Thymus (tissue), 11 donors: Measurements from ENCODE around the gene PPEF2. TPM values are rescaled to one million over a fixed set of nuclear protein-coding genes. Genes with fewer than 3 reads are reported as not detected.

ENCODE experiments used
- DNase-seq, 9 donors: peaks; one replicate each; pipeline ENCODE4 v3.0.0-alpha.2; 2013; ENCODE audit warnings: low spot score in 9 of 9, low read depth in 6 of 9, missing footprints in 1 of 9
- H3K27ac ChIP-seq, 2 donors: one replicate each; pipeline ENCODE4 v1.5.1; 2013; ENCODE audit warnings: control low read depth in 1 of 2, low read depth in 1 of 2, low read length in 1 of 2, mild to moderate bottlenecking in 1 of 2, moderate library complexity in 1 of 2
- H3K27me3 ChIP-seq, 2 donors: one replicate each; pipeline ENCODE4 v1.5.1; 2013; ENCODE audit warnings: low read length in 1 of 2; ENCODE audit not compliant: control insufficient read depth in 2 of 2, insufficient read depth in 1 of 2
- H3K36me3 ChIP-seq, 2 donors: one replicate each; pipeline ENCODE4 v1.5.1; 2013; ENCODE audit warnings: low read length in 1 of 2, mild to moderate bottlenecking in 1 of 2, moderate library complexity in 1 of 2; ENCODE audit not compliant: control insufficient read depth in 2 of 2, insufficient read depth in 2 of 2
- H3K4me1 ChIP-seq, 2 donors: one replicate each; pipeline ENCODE4 v1.5.1; 2013; ENCODE audit warnings: low read length in 2 of 2; ENCODE audit not compliant: control insufficient read depth in 2 of 2, insufficient read depth in 2 of 2
- H3K4me3 ChIP-seq, 2 donors: one replicate each; pipeline ENCODE4 v1.5.1; 2013; ENCODE audit warnings: low read length in 2 of 2, control low read depth in 1 of 2, mild to moderate bottlenecking in 1 of 2
- H3K9me3 ChIP-seq, 2 donors: one replicate each; pipeline ENCODE4 v1.5.1; 2013; ENCODE audit warnings: low read length in 1 of 2, mild to moderate bottlenecking in 1 of 2; ENCODE audit not compliant: control insufficient read depth in 2 of 2, insufficient read depth in 1 of 2
- WGBS: extraction: QIAGEN DNeasy Blood & Tissue Kit; methylation state at CpG from one replicate; pipeline ENCODE4 v1.1.7; 2013; 5-methylcytosine and 5-hydroxymethylcytosine counted together
- polyA plus RNA-seq: library from polyadenylated mRNA; stranded (reverse); fragments of 200-250 nt; gene quantifications from one replicate; pipeline ENCODE4 v1.2.3, GENCODE V29; 2013
- total RNA-seq: library from RNA; stranded (reverse); fragments of 120-200 nt; gene quantifications from one replicate; pipeline ENCODE4 v1.2.4, GENCODE V29; 2013
- donor health status: healthy.

The PPEF2 gene
- total and polyA plus RNA-seq, 2 donors: under 0.01 to 0.07 TPM

- no peaks in the 10 kb centered on the region for H3K9me3 ChIP-seq
- H3K4me3 ChIP-seq: no peak overlapping the region
- H3K27ac ChIP-seq: no peak overlapping the region
- H3K27me3 ChIP-seq: no peaks in the 10 kb centered on the region
- WGBS: 97% methylated on average over 1 of the region's 1 CpG
- H3K36me3 ChIP-seq: no peaks in the 10 kb centered on the region
- no peak for DNase-seq
- H3K4me1 ChIP-seq: no peaks in the 10 kb centered on the region
Observed at GRCh38 chr4:75830906-75831305, 71.3 kb downstream of the PPEF2 start.

- Histone ChIP-seq H3K4me3 (no peak overlapping the region), H3K36me3 (no peaks in the 10 kb centered on the region), H3K4me1 (no peaks in the 10 kb centered on the region), H3K27ac (no peak overlapping the region), H3K9me3 (no peaks in the 10 kb centered on the region), H3K27me3 (no peaks in the 10 kb centered on the region)
- WGBS: 75% methylated on average over 2 of the region's 2 CpGs
- no peak for DNase-seq
Observed at GRCh38 chr4:75823812-75824211, 78.4 kb downstream of the PPEF2 start.

- H3K4me3 ChIP-seq: no peak overlapping the region
- H3K27me3 ChIP-seq: no peaks in the 10 kb centered on the region
- H3K27ac ChIP-seq: no peak overlapping the region
- no peaks in the 10 kb centered on the region for H3K36me3 ChIP-seq
- H3K9me3 ChIP-seq: no peaks in the 10 kb centered on the region
- DNase-seq: no peak
- no peaks in the 10 kb centered on the region for H3K4me1 ChIP-seq
- 96% methylated on average over 5 of the region's 5 CpGs for WGBS
Observed at GRCh38 chr4:75822416-75822815, 79.8 kb downstream of the PPEF2 start.

- 97% methylated on average over 5 of the region's 5 CpGs for WGBS
- H3K4me1 ChIP-seq: no peaks in the 10 kb centered on the region
- no peak overlapping the region for H3K4me3 ChIP-seq
- no peaks in the 10 kb centered on the region for H3K9me3 ChIP-seq
- no peak overlapping the region for H3K27ac ChIP-seq
- no peaks in the 10 kb centered on the region for H3K27me3 ChIP-seq
- no peak for DNase-seq
- no peaks in the 10 kb centered on the region for H3K36me3 ChIP-seq
Observed at GRCh38 chr4:75821966-75822365, 80.3 kb downstream of the PPEF2 start.

GRCh38 chr4:75821216-75821615 lies 81.0 kb downstream of the PPEF2 start:
- no peaks in the 10 kb centered on the region for H3K4me1 ChIP-seq
- H3K36me3 ChIP-seq: no peaks in the 10 kb centered on the region
- no peaks in the 10 kb centered on the region for H3K27me3 ChIP-seq
- no peak overlapping the region for H3K27ac ChIP-seq
- 95% methylated on average over 3 of the region's 3 CpGs for WGBS
- no peak overlapping the region for H3K4me3 ChIP-seq
- no peaks in the 10 kb centered on the region for H3K9me3 ChIP-seq
- DNase-seq: no peak

GRCh38 chr4:75820676-75821075 lies 81.6 kb downstream of the PPEF2 start:
- WGBS: 96% methylated on average over 3 of the region's 3 CpGs

GRCh38 chr4:75820197-75820596 lies 82.1 kb downstream of the PPEF2 start:
- Histone ChIP-seq H3K27ac (no peak overlapping the region), H3K4me1 (no peaks in the 10 kb centered on the region), H3K36me3 (peaks cover 0 to 2% of the 10 kb centered on the region in 2 donors), H3K9me3 (no peaks in the 10 kb centered on the region), H3K4me3 (no peak overlapping the region), H3K27me3 (no peaks in the 10 kb centered on the region)
- WGBS: 90% methylated on average over 2 of the region's 2 CpGs
- no peak for DNase-seq

More at GRCh38 chr4:75820676-75821075, 81.6 kb downstream of the PPEF2 start:
- Histone ChIP-seq H3K9me3 (no peaks in the 10 kb centered on the region), H3K4me3 (no peak overlapping the region), H3K4me1 (no peaks in the 10 kb centered on the region), H3K27ac (no peak overlapping the region), H3K27me3 (no peaks in the 10 kb centered on the region), H3K36me3 (no peaks in the 10 kb centered on the region)
- no peak for DNase-seq

- no peak for DNase-seq
- Histone ChIP-seq H3K27me3 (no peaks in the 10 kb centered on the region), H3K27ac (no peak overlapping the region), H3K4me1 (no peaks in the 10 kb centered on the region), H3K9me3 (no peaks in the 10 kb centered on the region), H3K4me3 (no peak overlapping the region), H3K36me3 (peaks cover 9 to 12% of the 10 kb centered on the region in 2 donors)
- 98% methylated on average over 4 of the region's 4 CpGs for WGBS
Observed at GRCh38 chr4:75819121-75819520, 83.1 kb downstream of the PPEF2 start.

GRCh38 chr4:75817901-75818300 lies 84.4 kb downstream of the PPEF2 start:
- no peaks in the 10 kb centered on the region for H3K4me1 ChIP-seq
- no peak overlapping the region for H3K27ac ChIP-seq
- H3K27me3 ChIP-seq: no peaks in the 10 kb centered on the region
- H3K36me3 ChIP-seq: peaks cover 9 to 21% of the 10 kb centered on the region in 2 donors
- no peak overlapping the region for H3K4me3 ChIP-seq
- DNase-seq: no peak
- WGBS: 97% methylated on average over 2 of the region's 2 CpGs
- no peaks in the 10 kb centered on the region for H3K9me3 ChIP-seq
